H1 (cell line): ENCODE results near the gene MAML3.

Source experiments
- POLR2A ChIP-seq, 2 experiments: IDR thresholded peaks; 1 replicate in 1 of 2; 2 replicates in 1 of 2; pipeline ENCODE4 v1.6.1; 2011; ENCODE audit warnings: low read depth in 2 of 2, low read length in 2 of 2, mild to moderate bottlenecking in 2 of 2; ENCODE audit errors: control extremely low read depth in 1 of 2
- TEAD4 ChIP-seq: IDR thresholded peaks from 2 replicates; pipeline ENCODE4 v1.6.1; 2012; ENCODE audit warnings: low read depth, low read length, inconsistent platforms, mixed read lengths
- TF ChIP-seq, protein P1 (sequence below), 3 experiments: IDR thresholded peaks; 1 replicate in 2 of 3; 2 replicates in 1 of 3; pipeline versions ENCODE4 v1.5.1 to v1.6.1; 2011; ENCODE audit warnings: low read length in 3 of 3, mild to moderate bottlenecking in 3 of 3, inconsistent platforms in 2 of 3, low read depth in 1 of 3, moderate library complexity in 1 of 3; ENCODE audit not compliant: insufficient read depth in 1 of 3; ENCODE audit errors: control extremely low read depth in 1 of 3

DNA sequence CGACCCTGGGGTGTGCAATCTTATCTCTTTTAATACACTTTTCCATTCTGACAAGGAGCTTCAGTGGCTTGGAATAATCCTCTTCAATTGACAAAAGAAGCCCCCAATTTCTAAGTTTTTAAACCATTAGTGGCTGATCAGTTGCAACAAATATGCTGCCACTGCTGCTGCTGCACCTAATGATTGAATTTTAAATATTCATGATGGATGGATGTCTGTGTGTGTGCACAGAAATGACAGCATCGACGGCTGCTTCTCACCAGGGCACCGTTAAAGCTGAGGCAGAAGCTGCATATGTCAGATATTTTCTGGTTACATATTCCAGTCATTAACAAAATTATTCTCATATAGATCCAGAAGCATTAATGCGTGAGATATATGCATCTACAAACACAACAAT, 306.0 kb downstream of the MAML3 start:
- TF ChIP-seq TEAD4 (no peak), POLR2A (IDR thresholded peaks at IDR 0.05; ENCODE audit: control extremely low read depth in 1 of 2, low read depth in 2 of 2, low read length in 2 of 2) (no peak)
- TF ChIP-seq, protein P1, sequence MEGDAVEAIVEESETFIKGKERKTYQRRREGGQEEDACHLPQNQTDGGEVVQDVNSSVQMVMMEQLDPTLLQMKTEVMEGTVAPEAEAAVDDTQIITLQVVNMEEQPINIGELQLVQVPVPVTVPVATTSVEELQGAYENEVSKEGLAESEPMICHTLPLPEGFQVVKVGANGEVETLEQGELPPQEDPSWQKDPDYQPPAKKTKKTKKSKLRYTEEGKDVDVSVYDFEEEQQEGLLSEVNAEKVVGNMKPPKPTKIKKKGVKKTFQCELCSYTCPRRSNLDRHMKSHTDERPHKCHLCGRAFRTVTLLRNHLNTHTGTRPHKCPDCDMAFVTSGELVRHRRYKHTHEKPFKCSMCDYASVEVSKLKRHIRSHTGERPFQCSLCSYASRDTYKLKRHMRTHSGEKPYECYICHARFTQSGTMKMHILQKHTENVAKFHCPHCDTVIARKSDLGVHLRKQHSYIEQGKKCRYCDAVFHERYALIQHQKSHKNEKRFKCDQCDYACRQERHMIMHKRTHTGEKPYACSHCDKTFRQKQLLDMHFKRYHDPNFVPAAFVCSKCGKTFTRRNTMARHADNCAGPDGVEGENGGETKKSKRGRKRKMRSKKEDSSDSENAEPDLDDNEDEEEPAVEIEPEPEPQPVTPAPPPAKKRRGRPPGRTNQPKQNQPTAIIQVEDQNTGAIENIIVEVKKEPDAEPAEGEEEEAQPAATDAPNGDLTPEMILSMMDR (IDR thresholded peaks at IDR 0.05; ENCODE audit: control extremely low read depth in 1 of 3, insufficient read depth in 1 of 3, low read depth in 1 of 3, low read length in 3 of 3): no peak
